IPS DF 4.7 (cell line): ENCODE data around the gene LARGE2.

ENCODE experiments used
- DNase-seq: peaks from one replicate; pipeline ENCODE4 v3.0.0-alpha.2; 2013; ENCODE audit warnings: low spot score; ENCODE audit errors: extremely low read depth

Gene LARGE2

GRCh38 chr11:45959851-45960250, 37.4 kb downstream of the LARGE2 start:
- no peak for DNase-seq

GRCh38 chr11:45960387-45961095, 38.1 kb downstream of the LARGE2 start:
- DNase-seq = no peak

- no peak for DNase-seq
These were observed 39.3 kb downstream of the LARGE2 start for GRCh38 chr11:45961751-45962240.

DNA sequence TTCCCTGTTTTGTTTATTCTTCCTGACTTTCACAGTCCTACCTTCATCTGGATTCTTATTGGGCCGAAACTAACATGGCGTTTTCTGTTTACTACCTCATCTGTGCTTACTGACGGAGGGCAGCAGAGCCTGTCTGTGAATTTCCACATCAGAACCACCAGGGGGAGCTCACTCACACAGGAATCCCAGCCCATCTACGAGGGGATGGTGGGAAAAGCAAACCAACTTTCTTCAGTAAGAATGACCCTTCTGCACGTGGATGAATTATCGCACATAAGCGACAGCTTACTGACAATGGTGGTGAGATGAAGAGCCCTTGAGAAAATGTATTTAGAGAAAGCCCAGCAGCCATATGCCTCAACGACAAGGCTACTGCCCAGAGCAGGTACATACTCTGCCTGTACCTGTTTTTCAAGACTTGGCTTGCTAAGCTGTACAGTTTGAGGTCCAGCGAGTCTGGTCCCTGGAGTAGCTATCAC, 42.5 kb downstream of the LARGE2 start:
- DNase-seq = peak; percentile 79

DNA sequence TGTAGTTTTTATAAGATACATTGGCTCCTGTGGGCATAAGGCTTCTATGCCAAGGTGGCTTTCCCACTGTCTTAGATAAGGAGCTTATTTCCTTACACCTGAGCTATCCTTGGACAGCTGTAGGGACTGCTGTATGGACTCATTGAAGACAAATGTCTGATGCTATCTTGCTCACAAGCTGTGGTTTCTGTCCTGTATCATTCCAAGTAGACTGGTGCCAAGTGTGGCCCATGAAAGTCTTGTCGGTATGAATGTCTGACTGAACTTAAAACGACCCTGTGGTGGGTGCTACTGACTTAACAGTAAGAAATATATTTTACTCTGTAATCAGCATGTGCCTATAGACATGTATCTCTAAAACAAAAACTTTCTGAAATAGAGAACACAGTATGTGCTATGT, 45.0 kb downstream of the LARGE2 start:
- no peak for DNase-seq

DNA sequence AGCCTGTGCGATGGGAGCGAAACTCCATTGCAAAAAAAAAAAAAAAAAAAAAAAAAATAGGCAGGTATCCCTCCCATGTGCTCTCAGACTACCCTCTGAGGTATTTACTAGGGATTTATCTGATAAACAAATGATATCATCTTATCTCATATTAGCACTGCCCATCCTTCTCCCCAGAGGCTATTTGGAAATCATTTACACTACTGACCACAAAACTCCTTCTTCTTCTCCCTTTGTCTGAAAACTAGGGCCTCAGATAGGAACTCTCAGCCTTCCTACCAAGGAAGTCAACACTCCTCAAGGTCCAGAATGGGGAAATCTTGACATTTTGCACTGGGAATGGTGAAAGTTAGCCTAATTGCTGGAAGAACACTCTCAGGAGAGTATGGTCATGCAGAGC, 46.4 kb downstream of the LARGE2 start:
- DNase-seq = no peak

- no peak for DNase-seq
These were observed 51.1 kb downstream of the LARGE2 start for GRCh38 chr11:45973601-45974000.

GRCh38 chr11:45974806-45975205, 52.4 kb downstream of the LARGE2 start:
- DNase-seq = no peak
